ENCODE results near the gene MYPN.
A peak's percentile ranks its signal among the peaks of the same experiment; 100 is the strongest.

Gene MYPN

GRCh38 chr10:68111584-68111983, 2.3 kb downstream of the MYPN start:
- Histone ChIP-seq H3K9ac (ENCODE audit: low read length) (no peak overlapping the region), H3K4me3 (ENCODE audit: low read length) (no peak overlapping the region)

DNA sequence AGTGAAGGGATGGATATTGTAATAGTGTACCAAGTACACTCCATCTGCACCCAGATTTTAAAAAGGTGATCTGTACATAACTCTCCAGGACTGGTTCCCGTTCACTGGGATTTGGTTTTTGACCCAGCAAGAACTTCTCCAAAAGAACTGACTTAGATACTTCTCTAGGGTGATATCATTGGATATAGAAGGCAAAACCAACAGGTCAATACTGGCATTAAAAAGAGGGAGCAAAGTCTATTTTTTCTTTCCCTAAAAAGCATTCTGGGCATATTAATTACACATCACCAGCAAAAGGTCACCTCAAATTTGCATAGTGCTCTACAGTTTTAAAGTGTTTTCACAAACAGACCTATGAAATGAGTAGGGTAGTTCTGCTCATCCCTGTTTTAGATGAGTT, 3.5 kb downstream of the MYPN start:
- Histone ChIP-seq H3K9ac (ENCODE audit: low read length) (no peak overlapping the region), H3K27me3 (replicated peaks; ENCODE audit: control insufficient read depth, insufficient read depth, low read length) (no peaks in the 10 kb centered on the region), H3K4me3 (ENCODE audit: low read length) (no peak overlapping the region), H3K4me1 (ENCODE audit: control insufficient read depth, insufficient read depth, low read length) (no peaks in the 10 kb centered on the region), H3K36me3 (ENCODE audit: control insufficient read depth, insufficient read depth, low read length, severe bottlenecking) (no peaks in the 10 kb centered on the region), H3K9me3 (ENCODE audit: control insufficient read depth, low read length) (no peaks in the 10 kb centered on the region)
- no peak for DNase-seq (ENCODE audit: low read depth)

More at GRCh38 chr10:68111584-68111983, 2.3 kb downstream of the MYPN start:
- Histone ChIP-seq H3K36me3 (ENCODE audit: control insufficient read depth, insufficient read depth, low read length, severe bottlenecking) (no peaks in the 10 kb centered on the region), H3K4me1 (ENCODE audit: control insufficient read depth, insufficient read depth, low read length) (no peaks in the 10 kb centered on the region), H3K9me3 (ENCODE audit: control insufficient read depth, low read length) (no peaks in the 10 kb centered on the region), H3K27me3 (replicated peaks; ENCODE audit: control insufficient read depth, insufficient read depth, low read length) (no peaks in the 10 kb centered on the region)
- DNase-seq (ENCODE audit: low read depth) = no peak

DNA sequence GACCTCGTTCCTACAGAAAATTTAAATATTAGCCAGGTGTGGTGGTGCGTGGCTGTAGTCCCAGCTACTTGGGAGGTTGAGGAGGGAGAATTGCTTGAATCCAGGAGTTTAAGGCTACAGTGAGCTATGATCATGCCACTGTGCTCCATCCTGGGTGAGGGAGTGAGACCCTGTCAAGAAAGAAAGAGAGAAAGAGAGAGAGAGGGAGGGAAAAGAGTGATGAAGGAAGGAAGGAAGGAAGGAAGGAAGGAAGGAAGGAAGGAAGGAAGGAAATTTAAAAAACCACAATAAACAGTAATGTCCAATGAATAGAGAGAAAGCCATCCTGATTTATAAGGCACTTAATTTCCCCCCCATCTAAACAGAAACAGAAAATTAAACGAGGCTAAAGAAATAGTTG, 9.4 kb downstream of the MYPN start:
- Histone ChIP-seq H3K9me3 (ENCODE audit: control insufficient read depth, low read length) (no peaks in the 10 kb centered on the region), H3K4me3 (ENCODE audit: low read length) (no peak overlapping the region), H3K27me3 (replicated peaks; ENCODE audit: control insufficient read depth, insufficient read depth, low read length) (no peaks in the 10 kb centered on the region), H3K9ac (ENCODE audit: low read length) (no peak overlapping the region), H3K4me1 (ENCODE audit: control insufficient read depth, insufficient read depth, low read length) (peaks cover 15% of the 10 kb centered on the region), H3K36me3 (ENCODE audit: control insufficient read depth, insufficient read depth, low read length, severe bottlenecking) (no peaks in the 10 kb centered on the region)
- DNase-seq (ENCODE audit: low read depth) = no peak

DNA sequence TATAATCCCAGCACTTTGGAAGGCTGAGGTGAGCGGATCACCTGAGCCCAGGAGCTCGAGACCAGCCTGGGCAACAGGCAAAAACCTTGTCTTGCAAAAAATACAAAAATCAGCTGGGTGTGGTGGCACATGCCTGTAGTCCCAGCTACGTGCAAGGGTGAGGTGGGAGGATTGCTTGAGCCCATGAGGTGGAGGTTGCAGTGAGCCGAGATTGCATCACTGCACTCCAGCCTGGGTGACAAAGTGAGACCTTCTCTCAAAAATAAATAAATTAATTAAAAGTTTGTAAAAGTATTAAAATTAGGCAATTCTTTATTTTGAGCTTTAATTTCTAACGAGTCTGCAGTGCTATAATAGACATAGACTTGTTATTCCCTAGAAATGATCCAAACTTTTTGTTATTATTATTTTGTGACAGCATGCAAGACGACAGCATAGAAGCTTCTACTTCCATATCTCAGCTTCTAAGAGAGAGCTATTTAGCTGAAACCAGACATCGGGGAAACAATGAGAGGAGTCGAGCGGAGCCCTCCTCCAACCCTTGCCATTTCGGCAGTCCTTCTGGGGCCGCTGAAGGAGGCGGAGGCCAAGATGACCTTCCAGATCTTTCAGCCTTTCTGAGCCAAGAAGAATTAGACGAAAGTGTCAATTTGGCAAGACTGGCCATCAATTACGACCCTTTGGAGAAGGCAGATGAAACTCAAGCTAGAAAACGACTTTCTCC, 11.9 kb downstream of the MYPN start:
- Histone ChIP-seq H3K9me3 (ENCODE audit: control insufficient read depth, low read length) (no peaks in the 10 kb centered on the region), H3K9ac (ENCODE audit: low read length) (peak overlapping the region; percentile 47), H3K4me1 (ENCODE audit: control insufficient read depth, insufficient read depth, low read length) (peaks cover 15% of the 10 kb centered on the region), H3K27me3 (replicated peaks; ENCODE audit: control insufficient read depth, insufficient read depth, low read length) (no peaks in the 10 kb centered on the region), H3K36me3 (ENCODE audit: control insufficient read depth, insufficient read depth, low read length, severe bottlenecking) (no peaks in the 10 kb centered on the region), H3K4me3 (ENCODE audit: low read length) (peak overlapping the region; percentile 73)
- DNase-seq (ENCODE audit: low read depth) = no peak

- no peaks in the 10 kb centered on the region for H3K36me3 ChIP-seq (ENCODE audit: control insufficient read depth, insufficient read depth, low read length, severe bottlenecking)
- DNase-seq (ENCODE audit: low read depth) = no peak
- no peaks in the 10 kb centered on the region for H3K27me3 ChIP-seq (replicated peaks; ENCODE audit: control insufficient read depth, insufficient read depth, low read length)
- no peaks in the 10 kb centered on the region for H3K9me3 ChIP-seq (ENCODE audit: control insufficient read depth, low read length)
- H3K4me1 ChIP-seq (ENCODE audit: control insufficient read depth, insufficient read depth, low read length) = peaks cover 15% of the 10 kb centered on the region
- peak overlapping the region; percentile 47 for H3K9ac ChIP-seq (ENCODE audit: low read length)
- peak overlapping the region; percentile 73 for H3K4me3 ChIP-seq (ENCODE audit: low read length)
These were observed 12.6 kb downstream of the MYPN start for GRCh38 chr10:68121852-68122251.

DNA sequence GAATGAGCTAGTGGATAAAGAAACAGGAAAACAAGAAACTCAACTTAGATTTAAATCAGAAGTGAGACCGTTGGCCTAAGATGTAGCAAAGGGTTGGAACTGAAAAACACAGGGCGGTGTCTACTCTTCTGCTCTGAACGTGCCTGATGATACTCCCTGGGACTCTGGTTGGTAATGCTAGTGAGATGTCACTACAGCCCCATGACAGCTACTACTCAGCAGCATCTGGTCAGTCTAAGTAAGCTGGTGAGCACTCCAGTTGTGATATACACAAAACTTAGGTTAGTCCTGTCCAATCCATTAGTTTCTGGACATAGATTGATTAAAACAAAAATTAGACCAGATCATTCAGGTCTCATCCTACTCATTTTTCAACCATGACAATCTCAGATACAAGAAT, 15.4 kb downstream of the MYPN start:
- H3K4me3 ChIP-seq (ENCODE audit: low read length) = no peak overlapping the region
- no peaks in the 10 kb centered on the region for H3K36me3 ChIP-seq (ENCODE audit: control insufficient read depth, insufficient read depth, low read length, severe bottlenecking)
- H3K27me3 ChIP-seq (replicated peaks; ENCODE audit: control insufficient read depth, insufficient read depth, low read length) = no peaks in the 10 kb centered on the region
- H3K4me1 ChIP-seq (ENCODE audit: control insufficient read depth, insufficient read depth, low read length) = peaks cover 15% of the 10 kb centered on the region
- no peaks in the 10 kb centered on the region for H3K9me3 ChIP-seq (ENCODE audit: control insufficient read depth, low read length)
- no peak overlapping the region for H3K9ac ChIP-seq (ENCODE audit: low read length)
- no peak for DNase-seq (ENCODE audit: low read depth)

- Histone ChIP-seq H3K9me3 (ENCODE audit: control insufficient read depth, low read length) (no peaks in the 10 kb centered on the region), H3K4me3 (ENCODE audit: low read length) (no peak overlapping the region), H3K36me3 (ENCODE audit: control insufficient read depth, insufficient read depth, low read length, severe bottlenecking) (no peaks in the 10 kb centered on the region), H3K9ac (ENCODE audit: low read length) (no peak overlapping the region), H3K4me1 (ENCODE audit: control insufficient read depth, insufficient read depth, low read length) (peaks cover 13% of the 10 kb centered on the region), H3K27me3 (replicated peaks; ENCODE audit: control insufficient read depth, insufficient read depth, low read length) (no peaks in the 10 kb centered on the region)
- no peak for DNase-seq (ENCODE audit: low read depth)
These were observed 16.5 kb downstream of the MYPN start for GRCh38 chr10:68125772-68126171.

GRCh38 chr10:68128015-68128414, 18.7 kb downstream of the MYPN start:
- Histone ChIP-seq H3K4me3 (ENCODE audit: low read length) (no peak overlapping the region), H3K27me3 (replicated peaks; ENCODE audit: control insufficient read depth, insufficient read depth, low read length) (no peaks in the 10 kb centered on the region), H3K9ac (ENCODE audit: low read length) (no peak overlapping the region), H3K36me3 (ENCODE audit: control insufficient read depth, insufficient read depth, low read length, severe bottlenecking) (no peaks in the 10 kb centered on the region), H3K9me3 (ENCODE audit: control insufficient read depth, low read length) (no peaks in the 10 kb centered on the region), H3K4me1 (ENCODE audit: control insufficient read depth, insufficient read depth, low read length) (no peaks in the 10 kb centered on the region)
- no peak for DNase-seq (ENCODE audit: low read depth)

- H3K27me3 ChIP-seq (replicated peaks; ENCODE audit: control insufficient read depth, insufficient read depth, low read length) = no peaks in the 10 kb centered on the region
- peak; percentile 43 for DNase-seq (ENCODE audit: low read depth)
These were observed 23.1 kb downstream of the MYPN start for GRCh38 chr10:68132391-68132790.

GRCh38 chr10:68133523-68133922, 24.2 kb downstream of the MYPN start:
- no peaks in the 10 kb centered on the region for H3K9me3 ChIP-seq (ENCODE audit: control insufficient read depth, low read length)
- H3K4me1 ChIP-seq (ENCODE audit: control insufficient read depth, insufficient read depth, low read length) = peaks cover 26% of the 10 kb centered on the region
- H3K27me3 ChIP-seq (replicated peaks; ENCODE audit: control insufficient read depth, insufficient read depth, low read length) = no peaks in the 10 kb centered on the region
- H3K36me3 ChIP-seq (ENCODE audit: control insufficient read depth, insufficient read depth, low read length, severe bottlenecking) = no peaks in the 10 kb centered on the region
- no peak for DNase-seq (ENCODE audit: low read depth)
- H3K9ac ChIP-seq (ENCODE audit: low read length) = no peak overlapping the region
- H3K4me3 ChIP-seq (ENCODE audit: low read length) = no peak overlapping the region

More at GRCh38 chr10:68132391-68132790, 23.1 kb downstream of the MYPN start:
- Histone ChIP-seq H3K36me3 (ENCODE audit: control insufficient read depth, insufficient read depth, low read length, severe bottlenecking) (no peaks in the 10 kb centered on the region), H3K4me1 (ENCODE audit: control insufficient read depth, insufficient read depth, low read length) (peaks cover 26% of the 10 kb centered on the region), H3K9me3 (ENCODE audit: control insufficient read depth, low read length) (no peaks in the 10 kb centered on the region), H3K4me3 (ENCODE audit: low read length) (no peak overlapping the region), H3K9ac (ENCODE audit: low read length) (no peak overlapping the region)

GRCh38 chr10:68135362-68135761, 26.1 kb downstream of the MYPN start:
- H3K9me3 ChIP-seq (ENCODE audit: control insufficient read depth, low read length) = no peaks in the 10 kb centered on the region
- peak overlapping the region; percentile 28 for H3K4me3 ChIP-seq (ENCODE audit: low read length)
- peak overlapping the region; percentile 47 for H3K9ac ChIP-seq (ENCODE audit: low read length)
- peak; percentile 52 for DNase-seq (ENCODE audit: low read depth)
- peaks cover 26% of the 10 kb centered on the region for H3K4me1 ChIP-seq (ENCODE audit: control insufficient read depth, insufficient read depth, low read length)
- no peaks in the 10 kb centered on the region for H3K27me3 ChIP-seq (replicated peaks; ENCODE audit: control insufficient read depth, insufficient read depth, low read length)
- no peaks in the 10 kb centered on the region for H3K36me3 ChIP-seq (ENCODE audit: control insufficient read depth, insufficient read depth, low read length, severe bottlenecking)

All from adipocyte (in vitro differentiated cells).